Keratinocyte (primary cell): ENCODE measurements around the gene ROBO2. TPM values are rescaled to one million over a fixed set of nuclear protein-coding genes. Genes with fewer than 3 reads are reported as not detected.

Experiments
- DNase-seq: peaks from one replicate; pipeline ENCODE4 v3.0.0-alpha.2; 2011; ENCODE audit warnings: low read depth, missing footprints, low spot score
- FAIRE-seq: peaks from 2 replicates; lab custom pipeline; 2011; peaks lifted over from hg19 to GRCh38; lab: Jason Lieb, UNC
- H2AFZ ChIP-seq: 2 replicates; pipeline ENCODE4 v1.6.0; 2012; ENCODE audit warnings: low read length, control low read depth, inconsistent platforms; ENCODE audit not compliant: control insufficient read depth
- H3K27ac ChIP-seq: 2 replicates; pipeline ENCODE4 v1.5.1; 2011; ENCODE audit warnings: low read length; ENCODE audit not compliant: control insufficient read depth, insufficient read depth
- H3K27me3 ChIP-seq: 3 replicates; pipeline ENCODE4 v1.6.0; 2011; ENCODE audit warnings: low read length; ENCODE audit not compliant: control insufficient read depth, insufficient read depth; ENCODE audit errors: extremely low read depth
- H3K36me3 ChIP-seq, 2 experiments: 2 replicates in 1 of 2; 3 replicates in 1 of 2; pipeline ENCODE4 v1.5.1; 2011; ENCODE audit warnings: low read length in 2 of 2, mild to moderate bottlenecking in 1 of 2; ENCODE audit not compliant: control insufficient read depth in 2 of 2, insufficient read depth in 2 of 2; ENCODE audit errors: extremely low read depth in 1 of 2
- H3K4me1 ChIP-seq: 3 replicates; pipeline ENCODE4 v1.5.1; 2011; ENCODE audit warnings: low read length; ENCODE audit not compliant: control insufficient read depth, insufficient read depth; ENCODE audit errors: extremely low read depth
- H3K4me2 ChIP-seq: 3 replicates; pipeline ENCODE4 v1.6.0; 2011; ENCODE audit warnings: low read depth, low read length; ENCODE audit not compliant: control insufficient read depth, insufficient read depth; ENCODE audit errors: extremely low read depth
- H3K4me3 ChIP-seq, 3 experiments: fragments of 200-600 bp in 1 of 3; sonication (generic) in 1 of 3; 2 replicates in 2 of 3; 3 replicates in 1 of 3; pipeline ENCODE4 v1.5.1; 2011 to 2016; ENCODE audit warnings: low read length in 3 of 3, mild to moderate bottlenecking in 3 of 3, control low read depth in 2 of 3, inconsistent platforms in 1 of 3, low read depth in 1 of 3, mixed read lengths in 1 of 3, mixed run types in 1 of 3, moderate library complexity in 1 of 3; ENCODE audit not compliant: control insufficient read depth in 2 of 3, insufficient read depth in 2 of 3; ENCODE audit errors: extremely low read depth in 1 of 3
- H3K79me2 ChIP-seq: 2 replicates; pipeline ENCODE4 v1.6.0; 2012; ENCODE audit warnings: low read length; ENCODE audit not compliant: control insufficient read depth, insufficient read depth
- H3K9ac ChIP-seq: 3 replicates; pipeline ENCODE4 v1.6.0; 2011; ENCODE audit warnings: low read length; ENCODE audit not compliant: control insufficient read depth, insufficient read depth; ENCODE audit errors: extremely low read depth
- H3K9me1 ChIP-seq: 3 replicates; pipeline ENCODE4 v1.6.0; 2011; ENCODE audit warnings: low read length; ENCODE audit not compliant: control insufficient read depth, insufficient read depth; ENCODE audit errors: extremely low read depth
- H3K9me3 ChIP-seq: 2 replicates; pipeline ENCODE4 v1.5.1; 2012; ENCODE audit warnings: low read depth, low read length; ENCODE audit not compliant: control insufficient read depth
- H4K20me1 ChIP-seq: 3 replicates; pipeline ENCODE4 v1.6.0; 2011; ENCODE audit warnings: low read length; ENCODE audit not compliant: control insufficient read depth, insufficient read depth; ENCODE audit errors: extremely low read depth
- EZH2 ChIP-seq: IDR thresholded peaks from one replicate; pipeline ENCODE4 v1.6.1; 2012; ENCODE audit warnings: inconsistent platforms, mild to moderate bottlenecking, low read length, moderate library complexity
- dilution Hi-C: fragments of 300-500 bp; cut with MboI; formaldehyde crosslinking; loops from one replicate; pipeline ENCODE4 v1.7.0; 2020; ENCODE audit warnings: low sequenced_read_pairs; ENCODE audit not compliant: extremely low pct_ligation_motif_present
- polyA plus RNA-seq, 5 experiments: library from polyadenylated mRNA; depleted of rRNA in 3 of 5; stranded (reverse) in 3 of 5; stranded (forward) in 1 of 5; unstranded in 1 of 5; fragments of >200 nt; gene quantifications; 1 replicate in 1 of 5; 2 replicates in 3 of 5; 3 replicates in 1 of 5; pipeline versions ENCODE4 v1.2.1 to v1.2.3, GENCODE V29; 2011 to 2012; ENCODE audit warnings: missing spikeins in 2 of 5, low read depth in 1 of 5, low replicate concordance in 1 of 5
- TF ChIP-seq, protein P1 (sequence below), 3 experiments: IDR thresholded peaks in 1 of 3; conservative IDR thresholded peaks in 1 of 3; optimal IDR thresholded peaks in 1 of 3; 2 replicates in 2 of 3; 3 replicates in 1 of 3; pipeline versions ENCODE3 to v1.5.1; 2011; ENCODE audit warnings: low read length in 3 of 3, mild to moderate bottlenecking in 3 of 3, moderate library complexity in 2 of 3, control low read depth in 1 of 3, inconsistent platforms in 1 of 3; ENCODE audit not compliant: insufficient read depth in 2 of 3; ENCODE audit errors: extremely low read depth in 1 of 3

ROBO2 gene
- polyA plus RNA-seq, 1 donor (not counting 4 experiments of a cell fraction or from before 2014, with no cell fraction given) = 0.30 TPM

GRCh38 chr3:77524463-77524862 lies 484.6 kb downstream of the ROBO2 start:
- H3K4me2 ChIP-seq = no peak overlapping the region
- H3K9me1 ChIP-seq = no peaks in the 10 kb centered on the region
- DNase-seq = no peak
- no peak overlapping the region for H3K4me3 ChIP-seq
- no peaks in the 10 kb centered on the region for H4K20me1 ChIP-seq
- no peak for FAIRE-seq
- no peak overlapping the region for H3K9ac ChIP-seq
- H3K79me2 ChIP-seq = no peaks in the 10 kb centered on the region
- TF ChIP-seq, protein P1, sequence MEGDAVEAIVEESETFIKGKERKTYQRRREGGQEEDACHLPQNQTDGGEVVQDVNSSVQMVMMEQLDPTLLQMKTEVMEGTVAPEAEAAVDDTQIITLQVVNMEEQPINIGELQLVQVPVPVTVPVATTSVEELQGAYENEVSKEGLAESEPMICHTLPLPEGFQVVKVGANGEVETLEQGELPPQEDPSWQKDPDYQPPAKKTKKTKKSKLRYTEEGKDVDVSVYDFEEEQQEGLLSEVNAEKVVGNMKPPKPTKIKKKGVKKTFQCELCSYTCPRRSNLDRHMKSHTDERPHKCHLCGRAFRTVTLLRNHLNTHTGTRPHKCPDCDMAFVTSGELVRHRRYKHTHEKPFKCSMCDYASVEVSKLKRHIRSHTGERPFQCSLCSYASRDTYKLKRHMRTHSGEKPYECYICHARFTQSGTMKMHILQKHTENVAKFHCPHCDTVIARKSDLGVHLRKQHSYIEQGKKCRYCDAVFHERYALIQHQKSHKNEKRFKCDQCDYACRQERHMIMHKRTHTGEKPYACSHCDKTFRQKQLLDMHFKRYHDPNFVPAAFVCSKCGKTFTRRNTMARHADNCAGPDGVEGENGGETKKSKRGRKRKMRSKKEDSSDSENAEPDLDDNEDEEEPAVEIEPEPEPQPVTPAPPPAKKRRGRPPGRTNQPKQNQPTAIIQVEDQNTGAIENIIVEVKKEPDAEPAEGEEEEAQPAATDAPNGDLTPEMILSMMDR (optimal IDR thresholded peaks at IDR 0.05 in 1 of 3, IDR thresholded peaks at IDR 0.05 in 1 of 3, conservative IDR thresholded peaks at IDR 0.05 in 1 of 3; ENCODE audit: extremely low read depth in 1 of 3, insufficient read depth in 2 of 3, low read length in 3 of 3) = no peak
- TF ChIP-seq EZH2 = no peak
- H3K27me3 ChIP-seq = no peaks in the 10 kb centered on the region
- H3K36me3 ChIP-seq = no peaks in the 10 kb centered on the region
- no peak overlapping the region for H3K27ac ChIP-seq
- no peaks in the 10 kb centered on the region for H3K9me3 ChIP-seq
- H3K4me1 ChIP-seq = no peaks in the 10 kb centered on the region
- no peak overlapping the region for H2AFZ ChIP-seq
- dilution Hi-C loops = no loop called here

DNA sequence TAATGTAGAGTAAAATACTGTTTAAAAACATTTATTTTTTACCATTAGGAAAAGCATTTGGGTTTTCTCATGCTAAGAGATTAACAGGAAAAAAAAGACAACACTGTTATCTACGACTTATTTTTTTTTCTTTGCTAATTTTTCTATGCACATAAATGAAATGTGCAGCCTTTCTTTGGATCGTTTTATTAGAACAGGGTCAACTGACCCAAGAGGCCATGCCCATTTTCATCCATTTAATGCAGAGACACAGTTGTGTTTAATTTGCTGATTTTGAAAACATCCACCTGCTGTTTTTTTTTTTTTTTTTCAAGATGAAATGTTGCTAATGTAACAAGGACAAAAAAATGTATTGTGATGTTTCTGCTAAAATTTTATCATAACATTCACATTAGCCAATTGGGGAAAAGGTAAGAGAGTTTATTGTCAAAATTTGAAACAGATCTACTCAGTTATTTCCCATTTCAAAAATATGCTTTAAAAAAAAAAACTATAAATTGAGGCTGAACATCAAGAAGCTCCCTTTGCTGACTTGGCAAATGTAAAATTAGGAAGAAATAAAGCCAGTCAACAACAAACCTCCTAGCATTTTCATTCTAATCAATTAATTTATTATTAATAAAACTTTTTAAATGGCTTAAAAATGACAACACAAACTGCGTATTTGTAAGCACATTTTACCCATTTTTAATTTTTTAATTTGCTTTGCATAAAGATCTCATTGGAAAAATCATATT lies 485.2 kb downstream of the ROBO2 start:
- FAIRE-seq (no peak), DNase-seq (no peak)
- Histone ChIP-seq H3K9me3 (no peaks in the 10 kb centered on the region), H3K9ac (no peak overlapping the region), H3K9me1 (no peaks in the 10 kb centered on the region), H3K4me1 (no peaks in the 10 kb centered on the region), H3K4me3 (no peak overlapping the region), H3K27me3 (no peaks in the 10 kb centered on the region), H3K4me2 (no peak overlapping the region), H3K79me2 (no peaks in the 10 kb centered on the region), H2AFZ (no peak overlapping the region), H4K20me1 (no peaks in the 10 kb centered on the region), H3K36me3 (no peaks in the 10 kb centered on the region), H3K27ac (no peak overlapping the region)
- no peak for TF ChIP-seq EZH2
- TF ChIP-seq, protein P1 (optimal IDR thresholded peaks at IDR 0.05 in 1 of 3, IDR thresholded peaks at IDR 0.05 in 1 of 3, conservative IDR thresholded peaks at IDR 0.05 in 1 of 3; ENCODE audit: extremely low read depth in 1 of 3, insufficient read depth in 2 of 3, low read length in 3 of 3) = no peak
- dilution Hi-C loops = no loop called here
